HG03196 (cell line): ENCODE measurements around the gene LARP4B.

Experiments
- ATAC-seq: cut with Tn5 transposase; IDR thresholded peaks from one replicate; pipeline ENCODE4 v1.9.1; 2021; ENCODE audit not compliant: unreplicated experiment

LARP4B gene

DNA sequence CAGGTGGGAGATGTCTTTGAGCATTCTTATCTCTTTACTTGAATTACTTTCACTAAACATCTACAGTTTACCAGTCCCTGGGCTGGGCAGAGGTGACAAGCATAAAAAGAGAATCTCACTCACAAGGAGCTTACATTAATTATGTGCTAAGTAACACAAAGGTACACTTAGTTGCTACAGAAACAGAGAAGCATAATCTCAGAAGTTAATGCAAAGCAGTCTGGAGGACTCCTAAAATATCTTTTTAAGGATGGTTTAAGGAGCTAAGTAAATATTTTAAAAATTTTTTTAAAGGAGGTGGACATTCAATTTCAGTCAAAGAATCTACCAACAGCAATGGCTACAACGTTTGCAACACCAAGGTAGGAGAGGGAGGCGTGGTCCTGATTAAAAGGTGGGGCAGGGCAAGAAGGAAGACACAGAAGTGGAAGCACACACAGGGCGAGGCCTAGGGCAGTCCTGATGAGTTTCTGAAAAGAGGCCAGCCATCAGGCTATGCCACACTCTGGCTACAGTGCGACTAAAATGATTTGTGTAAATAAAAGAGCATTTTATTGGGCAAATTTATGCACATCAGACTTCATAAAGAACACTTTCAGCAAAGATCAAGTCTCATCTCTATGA, 5.3 kb downstream of the LARP4B start:
- no peak for ATAC-seq

DNA sequence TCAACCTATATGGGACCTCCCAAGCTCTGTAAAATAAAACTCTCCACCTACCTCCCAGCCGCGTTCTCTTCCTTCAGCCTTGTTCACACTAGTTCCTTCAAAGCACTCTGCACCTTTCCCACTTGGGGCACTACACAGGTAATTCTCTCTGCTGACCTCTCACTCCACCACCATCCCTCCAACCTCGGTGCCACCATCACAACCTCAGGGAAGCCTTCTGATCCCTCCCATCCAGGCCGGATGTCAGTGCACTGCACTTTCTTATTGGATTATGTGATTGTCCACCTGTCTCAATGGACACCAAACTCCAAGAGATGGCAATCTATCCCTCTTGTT, 7.0 kb downstream of the LARP4B start:
- ATAC-seq, result no peak

DNA sequence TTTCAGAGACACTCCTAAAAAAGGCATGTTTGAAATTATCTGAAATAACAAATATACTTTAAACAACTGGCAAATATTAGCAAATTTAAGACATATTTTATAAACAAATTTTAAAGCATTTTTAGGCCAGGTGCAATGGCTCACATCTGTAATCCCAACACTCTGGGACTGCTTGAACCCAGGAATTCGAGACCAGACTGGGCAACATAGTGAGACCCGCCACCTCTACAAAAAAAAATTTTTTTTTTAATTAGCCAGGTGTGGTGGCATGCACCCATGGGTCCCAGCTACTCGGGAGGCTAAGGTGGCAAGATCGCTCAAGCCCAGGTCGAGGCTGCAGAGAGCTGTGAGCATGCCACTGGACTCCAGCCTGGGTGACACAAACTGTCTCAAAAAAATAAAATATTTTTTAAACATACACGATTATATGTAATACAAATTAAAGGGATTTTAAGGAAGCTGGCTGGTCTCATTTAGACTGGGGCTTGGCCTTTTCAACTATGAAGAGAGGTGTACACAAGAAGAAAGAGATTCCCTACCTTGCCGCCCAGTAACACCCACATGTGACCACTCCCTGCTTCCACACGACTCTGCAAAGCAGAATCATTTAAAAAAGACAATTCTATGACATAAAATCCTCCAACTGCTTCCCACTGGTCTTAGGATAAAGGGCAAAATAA, 7.5 kb downstream of the LARP4B start:
- no peak for ATAC-seq

GRCh38 chr10:921471-922414, 9.8 kb downstream of the LARP4B start:
- no peak for ATAC-seq

GRCh38 chr10:920450-920849, 11.1 kb downstream of the LARP4B start:
- ATAC-seq, result no peak

DNA sequence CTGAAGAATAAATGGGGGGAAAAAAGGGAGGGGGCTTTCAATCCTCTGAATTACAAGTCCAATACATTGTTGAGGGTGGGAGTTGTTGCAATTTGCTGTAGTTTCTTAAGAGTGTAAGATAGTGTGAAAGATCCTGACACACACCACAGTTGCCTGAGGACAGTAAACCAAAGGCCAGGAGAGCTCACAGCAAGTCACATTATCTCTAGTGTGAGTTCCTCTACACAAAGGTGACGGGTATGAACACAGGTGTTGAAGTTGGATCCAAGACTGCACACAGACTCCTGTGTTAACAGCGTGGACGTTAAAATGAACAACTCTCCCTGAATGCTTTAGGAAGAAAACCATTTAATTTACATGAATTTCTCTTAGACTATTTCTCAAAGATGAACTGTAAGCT, 12.0 kb downstream of the LARP4B start:
- ATAC-seq, result no peak

DNA sequence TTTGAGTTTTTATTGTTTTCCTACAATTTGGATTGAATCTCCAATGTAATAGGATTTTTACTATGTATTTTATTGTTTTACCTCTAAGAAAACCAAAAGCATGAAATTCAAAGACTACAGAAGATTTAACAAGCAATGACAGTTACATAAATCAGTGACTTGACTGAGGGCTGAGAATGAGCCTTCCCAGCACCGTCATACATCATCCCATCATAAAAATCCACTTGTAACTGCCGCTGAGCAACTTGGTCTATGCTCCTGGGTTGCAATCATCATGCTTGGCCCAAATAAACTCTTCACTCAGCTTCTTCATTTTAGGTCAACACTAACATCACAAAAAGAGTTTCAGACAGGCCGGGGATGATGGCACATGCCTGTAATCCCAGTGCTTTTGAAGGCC, 13.5 kb downstream of the LARP4B start:
- ATAC-seq, result no peak

DNA sequence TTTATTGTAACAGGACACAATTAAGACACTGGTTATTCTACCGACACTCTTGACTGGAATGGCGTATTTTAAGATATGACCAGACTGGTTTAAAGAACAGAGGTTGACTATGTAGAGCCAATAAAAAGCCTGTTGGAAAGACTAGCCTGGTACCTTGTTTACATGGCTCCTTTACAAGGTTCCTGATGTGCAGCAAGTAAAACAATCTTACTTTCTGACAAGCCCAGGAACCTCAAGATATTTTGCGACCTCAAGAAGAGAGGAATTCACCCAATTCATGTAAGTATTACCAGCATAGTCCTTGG, 14.1 kb downstream of the LARP4B start:
- no peak for ATAC-seq

DNA sequence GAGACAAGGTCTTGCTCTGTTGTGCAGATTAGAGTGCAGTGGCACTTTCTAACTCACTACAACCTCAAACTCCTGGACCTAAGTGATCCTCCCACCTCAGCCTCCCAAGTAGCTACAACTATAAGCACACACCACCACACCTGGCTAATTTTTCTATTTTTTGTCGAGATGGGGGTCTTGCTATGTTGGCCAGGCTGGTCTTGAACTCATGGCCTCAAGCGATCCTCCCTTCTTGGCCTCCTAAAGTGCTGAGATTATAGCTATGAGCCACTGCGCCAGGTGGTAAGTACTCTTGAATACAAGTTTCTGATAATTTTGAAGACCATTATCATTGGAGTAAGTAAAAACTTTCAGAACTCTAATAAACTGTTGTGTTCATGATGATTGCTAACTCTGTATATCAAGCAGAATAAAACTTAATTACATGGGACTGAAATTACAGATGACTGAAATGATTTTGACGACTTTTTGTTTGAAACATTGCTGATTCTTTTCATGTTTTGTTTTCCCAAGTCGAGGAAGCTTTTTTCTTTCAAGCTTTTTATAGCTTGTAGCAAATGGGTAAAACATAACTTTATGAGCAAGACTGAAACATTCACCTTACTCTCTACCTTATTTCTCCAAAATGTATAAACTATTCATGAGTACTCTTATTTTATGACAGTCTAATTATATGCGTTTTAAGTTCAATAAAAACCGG, 14.6 kb downstream of the LARP4B start:
- ATAC-seq, result no peak

DNA sequence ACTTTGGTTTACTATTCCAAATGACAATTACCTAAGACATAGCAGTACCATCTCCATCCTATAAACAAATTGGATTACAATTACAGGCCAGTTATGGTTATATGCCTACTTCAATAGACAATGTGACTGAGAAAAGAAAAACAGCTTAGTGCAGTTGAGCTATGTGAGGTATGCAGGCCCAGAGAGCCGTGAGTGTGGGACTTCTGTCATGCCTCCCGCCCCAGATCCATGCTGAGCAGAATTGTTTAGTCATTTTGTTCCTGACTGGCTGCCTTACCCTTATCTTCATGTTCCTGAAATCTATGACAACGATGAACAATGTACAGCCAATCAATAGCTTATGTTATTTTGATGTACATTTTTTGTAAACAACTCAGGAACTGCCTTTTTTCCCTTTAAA, 21.7 kb downstream of the LARP4B start:
- ATAC-seq, result no peak

GRCh38 chr10:905972-906371, 25.5 kb downstream of the LARP4B start:
- no peak for ATAC-seq

DNA sequence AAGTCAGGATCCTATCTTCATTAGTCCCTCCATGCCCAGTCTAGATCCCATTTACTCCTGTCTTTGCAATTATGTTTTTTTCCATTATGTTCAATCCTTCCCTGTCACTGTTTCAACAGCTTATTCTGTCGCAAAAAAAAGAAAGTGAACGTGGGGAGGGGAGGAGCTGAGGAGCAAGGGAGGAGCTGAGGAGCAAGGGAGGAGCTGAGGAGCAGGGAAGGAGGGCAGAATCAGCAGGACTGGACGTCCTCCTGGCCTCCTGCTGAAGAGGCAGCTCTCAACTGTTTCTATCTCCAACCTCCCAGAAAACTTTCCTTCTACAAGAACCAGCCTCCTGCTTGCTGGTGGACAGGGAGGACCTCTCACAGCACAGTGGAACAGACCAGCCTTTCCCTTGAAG, 26.0 kb downstream of the LARP4B start:
- no peak for ATAC-seq

- no peak for ATAC-seq
These were observed 27.1 kb downstream of the LARP4B start for GRCh38 chr10:904403-904802.

- ATAC-seq, result no peak
These were observed 33.4 kb downstream of the LARP4B start for GRCh38 chr10:898141-898540.

GRCh38 chr10:896982-897381, 34.5 kb downstream of the LARP4B start:
- ATAC-seq, result no peak

- ATAC-seq, result no peak
These were observed 36.2 kb downstream of the LARP4B start for GRCh38 chr10:895324-895723.

- no peak for ATAC-seq
These were observed 52.6 kb downstream of the LARP4B start for GRCh38 chr10:878895-879294.

DNA sequence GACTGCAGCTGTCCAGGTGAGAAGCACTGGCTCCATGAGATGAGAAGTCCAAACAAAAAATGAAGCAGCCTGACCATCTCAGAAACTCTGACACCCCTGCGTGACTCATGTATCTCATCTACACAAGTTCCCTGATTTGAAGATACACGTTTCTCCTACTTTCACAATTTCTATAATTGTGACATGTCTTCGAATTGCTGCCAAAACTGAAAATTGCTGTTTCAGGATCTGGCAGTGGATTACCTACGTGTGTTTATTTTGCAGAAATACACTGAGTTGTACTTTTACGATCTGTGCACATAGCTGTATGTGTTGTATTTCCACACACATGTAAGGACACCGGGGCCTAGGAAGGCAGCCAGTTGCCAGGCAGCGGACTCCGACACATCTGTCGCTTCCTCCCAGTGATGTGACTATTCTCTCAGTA, 53.2 kb downstream of the LARP4B start:
- ATAC-seq, result no peak

DNA sequence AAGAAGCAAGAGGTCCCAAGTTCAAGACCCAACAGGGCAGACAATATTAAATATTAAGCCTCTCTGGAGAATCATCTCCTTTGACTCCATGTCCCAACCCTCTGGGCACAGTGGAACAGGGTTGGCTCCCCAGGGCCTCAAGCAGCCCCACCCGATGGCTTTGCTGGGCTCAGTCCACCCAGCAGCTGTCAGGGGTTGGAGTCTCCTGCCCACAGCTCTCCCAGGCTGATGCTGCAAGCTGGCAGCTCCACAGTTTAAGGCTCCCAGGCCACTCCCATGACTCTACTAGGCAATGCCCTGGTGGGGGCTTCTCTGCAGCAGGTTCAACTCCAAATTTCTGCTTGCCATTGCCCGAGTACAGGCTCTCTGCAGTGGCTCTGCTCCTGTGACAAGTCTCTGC, 55.1 kb downstream of the LARP4B start:
- no peak for ATAC-seq

- no peak for ATAC-seq
These were observed 58.5 kb downstream of the LARP4B start for GRCh38 chr10:873020-873419.

GRCh38 chr10:871951-872403, 59.5 kb downstream of the LARP4B start:
- ATAC-seq, result no peak
